Umbilical cord (tissue), 2 donors: ENCODE results near the gene OLA1. TPM values are rescaled to one million over a fixed set of nuclear protein-coding genes. Genes with fewer than 3 reads are reported as not detected.
A peak's percentile ranks its signal among the peaks of the same experiment; 100 is the strongest.

Experiments used
- DNase-seq: peaks from one replicate; pipeline ENCODE4 v3.0.0-alpha.2; 2015; ENCODE audit warnings: low spot score
- total RNA-seq: library from RNA; depleted of rRNA; stranded (reverse); fragments of >200 nt; gene quantifications from one replicate; pipeline ENCODE4 v1.2.3, GENCODE V29; 2014; ENCODE audit warnings: low replicate concordance; ENCODE audit not compliant: insufficient read depth

Gene OLA1
- total RNA-seq, 1 donor from 2014 or later: 17.3 TPM

GRCh38 chr2:174121175-174121574, 127.2 kb downstream of the OLA1 start:
- DNase-seq: no peak

DNA sequence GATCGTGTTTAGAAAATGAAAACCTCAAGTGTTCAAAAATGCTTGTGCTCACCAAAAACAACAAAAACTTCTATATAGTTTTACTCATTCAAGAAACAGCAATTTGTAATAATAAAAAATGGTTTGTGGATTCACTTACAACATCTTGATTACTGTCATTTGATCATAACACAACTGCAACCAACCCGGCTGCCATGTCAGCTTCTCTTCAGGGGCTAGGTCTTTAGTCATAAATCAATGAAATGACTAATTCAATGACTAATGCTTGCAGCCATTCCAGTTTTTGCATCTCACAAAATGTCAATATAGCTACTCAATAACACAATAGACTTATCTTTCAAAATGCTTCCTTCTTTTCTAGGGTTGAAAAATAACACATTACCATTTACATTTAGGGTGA, 128.0 kb downstream of the OLA1 start:
- no peak for DNase-seq

DNA sequence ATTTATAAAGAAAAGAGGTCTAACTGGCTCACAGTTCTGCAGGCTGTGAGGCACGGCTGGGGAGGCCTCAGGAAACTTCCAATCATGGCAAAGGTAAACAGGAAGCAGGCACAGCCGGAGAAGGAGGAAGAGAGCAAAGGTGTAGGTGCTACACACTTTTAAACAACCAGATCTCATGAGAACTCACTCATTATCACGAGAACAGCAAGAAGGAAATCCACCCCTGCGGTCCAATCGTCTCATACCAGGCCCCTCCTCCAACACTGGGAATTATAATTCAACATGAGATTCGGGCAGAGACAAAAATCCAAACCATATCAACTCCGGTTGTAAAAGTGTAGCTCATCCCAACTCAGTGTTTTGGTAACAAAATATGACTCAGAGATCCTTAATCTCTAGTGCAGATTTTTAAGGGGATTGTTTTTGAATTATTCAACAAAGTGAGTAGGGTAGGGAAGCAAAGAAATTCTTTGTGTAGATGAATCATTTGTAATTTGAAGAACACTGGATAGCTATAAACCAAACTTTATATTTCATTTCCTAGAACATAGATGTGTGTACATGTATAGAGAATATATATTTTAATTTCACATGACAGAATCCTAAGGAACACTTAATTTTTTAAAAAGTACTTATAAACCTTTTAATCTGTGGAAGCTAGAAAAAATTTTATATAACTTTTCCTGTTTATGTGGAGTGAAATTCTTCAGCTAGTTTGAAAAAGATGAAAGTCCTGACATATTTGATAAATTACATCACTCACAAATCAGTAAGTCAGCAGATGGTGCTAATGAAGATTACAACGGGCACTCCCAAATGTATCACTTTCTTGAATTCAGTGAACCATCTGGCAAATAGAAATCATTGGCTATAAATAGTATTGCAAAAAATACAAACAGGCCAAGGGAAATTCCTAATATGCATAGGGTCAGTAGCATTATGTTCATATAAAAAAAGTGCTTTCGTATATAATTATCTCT, 130.1 kb downstream of the OLA1 start:
- peak; percentile 59 for DNase-seq

DNA sequence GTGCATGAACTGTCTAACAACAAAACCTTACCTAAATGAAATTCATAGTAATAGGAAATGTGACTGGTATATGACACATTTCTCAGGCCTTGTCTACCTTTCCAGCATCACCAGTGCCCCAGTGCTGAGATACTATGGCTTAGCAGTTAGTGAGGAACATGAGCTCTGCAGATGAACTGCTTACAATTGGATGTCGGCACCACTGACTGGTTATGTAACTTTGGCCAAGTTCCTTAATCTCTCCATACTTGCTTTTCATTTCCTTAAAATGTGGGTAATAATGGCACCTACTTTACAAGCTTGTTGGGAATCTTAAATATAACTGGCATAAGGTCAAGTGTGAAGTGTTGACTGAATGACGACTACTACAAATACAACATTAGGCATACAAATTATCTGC, 136.3 kb downstream of the OLA1 start:
- DNase-seq: no peak

DNA sequence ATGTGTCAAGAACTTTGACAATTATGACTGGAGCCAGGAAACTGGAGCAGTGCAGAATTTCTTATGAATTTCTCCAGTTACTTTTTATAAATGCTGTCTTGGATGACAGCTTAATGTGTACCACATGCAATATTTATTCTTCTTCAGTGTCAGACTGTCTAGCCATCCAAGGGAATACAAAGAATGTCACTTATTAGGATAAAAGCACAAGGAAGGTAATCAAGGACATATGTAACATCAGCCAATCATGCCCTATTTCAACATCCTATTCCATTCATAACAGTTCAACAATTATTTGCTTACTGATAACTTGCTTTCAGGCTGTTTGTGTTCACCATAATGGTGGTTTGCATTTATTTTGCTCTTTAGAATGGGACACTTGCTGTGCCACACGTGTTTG, 139.8 kb downstream of the OLA1 start:
- DNase-seq: no peak

GRCh38 chr2:174106736-174107135, 141.6 kb downstream of the OLA1 start:
- no peak for DNase-seq

GRCh38 chr2:174094542-174094941, 153.8 kb downstream of the OLA1 start:
- DNase-seq: no peak

GRCh38 chr2:174090476-174090875, 157.9 kb downstream of the OLA1 start:
- no peak for DNase-seq

GRCh38 chr2:174088706-174089460, 159.4 kb downstream of the OLA1 start:
- DNase-seq: no peak

- DNase-seq: no peak
Observed at GRCh38 chr2:174086708-174087107, 161.6 kb downstream of the OLA1 start.

GRCh38 chr2:174085781-174086180, 162.6 kb downstream of the OLA1 start:
- no peak for DNase-seq

- DNase-seq: no peak
Observed at GRCh38 chr2:174083843-174084458, 164.4 kb downstream of the OLA1 start.

- no peak for DNase-seq
Observed at GRCh38 chr2:174080672-174081121, 167.6 kb downstream of the OLA1 start.

DNA sequence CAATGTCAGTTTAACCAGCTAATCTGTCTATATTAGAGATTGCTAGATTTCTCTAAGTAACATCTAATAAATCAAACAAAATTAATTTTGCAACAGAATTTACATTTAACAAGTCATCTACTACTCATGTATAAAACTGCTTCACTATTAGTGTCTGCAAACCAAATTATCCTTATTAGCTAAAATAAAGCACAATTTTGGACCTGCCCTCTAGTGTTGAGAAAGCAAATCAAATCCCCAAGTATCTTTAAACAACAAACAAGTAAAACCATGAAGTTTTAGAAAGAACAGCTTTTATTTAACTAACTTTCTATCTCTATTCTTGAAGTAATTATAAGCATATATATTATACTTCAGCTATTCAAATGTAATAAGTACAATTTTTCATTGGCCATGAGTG, 170.1 kb downstream of the OLA1 start:
- peak; percentile 38 for DNase-seq

GRCh38 chr2:174076975-174077374, 171.4 kb downstream of the OLA1 start:
- no peak for DNase-seq

GRCh38 chr2:174076040-174076439, 172.3 kb downstream of the OLA1 start:
- DNase-seq: peak; percentile 51

GRCh38 chr2:174074831-174075230, 173.5 kb downstream of the OLA1 start:
- no peak for DNase-seq

GRCh38 chr2:174072857-174073256, 175.5 kb downstream of the OLA1 start:
- no peak for DNase-seq

GRCh38 chr2:174072069-174072468, 176.3 kb downstream of the OLA1 start:
- no peak for DNase-seq

DNA sequence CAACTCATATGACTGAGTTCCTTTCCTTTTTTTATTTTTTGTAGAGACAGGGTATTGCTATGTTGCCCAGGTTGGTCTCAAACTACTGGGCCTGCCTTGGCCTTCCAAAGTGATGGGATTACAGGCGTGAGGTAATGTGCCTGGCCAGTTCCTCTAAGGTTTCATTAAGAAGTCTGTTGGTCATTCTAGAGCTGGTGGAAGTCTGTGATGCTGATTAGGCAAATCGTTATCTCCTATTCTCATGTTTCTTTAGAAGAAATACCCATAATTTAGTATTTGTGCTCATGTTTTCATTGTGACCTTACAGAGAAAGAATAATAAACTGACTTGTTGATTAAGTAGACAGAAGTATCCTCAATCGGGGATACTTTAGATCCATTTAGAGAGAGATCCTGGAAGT, 177.0 kb downstream of the OLA1 start:
- DNase-seq: no peak

DNA sequence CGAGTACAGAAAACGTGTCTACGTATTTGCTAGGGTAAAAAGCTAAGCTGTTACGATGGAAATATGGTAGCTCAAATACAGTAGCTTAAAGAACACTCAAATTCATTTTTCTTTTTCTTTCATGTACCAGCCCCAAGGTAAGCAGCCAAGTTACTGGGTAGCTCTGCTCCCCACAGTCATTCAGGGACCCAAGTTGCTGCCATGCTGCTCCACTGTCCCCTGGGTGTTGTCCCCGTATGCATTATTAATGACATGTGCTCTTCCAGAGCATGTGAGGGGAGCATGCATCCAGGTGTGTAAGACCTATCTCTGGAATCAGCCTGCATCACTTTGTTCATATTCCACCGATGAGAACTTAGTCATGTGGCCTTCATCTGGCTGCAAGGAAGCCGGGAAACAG, 178.1 kb downstream of the OLA1 start:
- no peak for DNase-seq

- DNase-seq: no peak
Observed at GRCh38 chr2:174067815-174068214, 180.5 kb downstream of the OLA1 start.
